Left ventricle myocardium inferior (tissue), 1 donor: ENCODE measurements around the gene CERT1. TPM values are rescaled to one million over a fixed set of nuclear protein-coding genes. Genes with fewer than 3 reads are reported as not detected.

ENCODE experiments used
- DNase-seq: peaks from one replicate; pipeline ENCODE4 v3.0.0-alpha.2; 2020
- H3K27ac ChIP-seq: fragments of 200-600 bp; replicated peaks from 2 replicates; pipeline ENCODE4 v1.8.0; 2021
- H3K27me3 ChIP-seq: fragments of 200-600 bp; 2 replicates; pipeline ENCODE4 v1.8.0; 2021; ENCODE audit warnings: low read depth
- H3K36me3 ChIP-seq: fragments of 200-600 bp; 2 replicates; pipeline ENCODE4 v1.8.0; 2021
- H3K4me1 ChIP-seq: fragments of 200-600 bp; 2 replicates; pipeline ENCODE4 v1.8.0; 2021
- H3K4me3 ChIP-seq: fragments of 200-600 bp; 2 replicates; pipeline ENCODE4 v1.8.0; 2021; ENCODE audit warnings: mild to moderate bottlenecking, moderate library complexity
- H3K9me3 ChIP-seq: fragments of 200-600 bp; replicated peaks from 2 replicates; pipeline ENCODE4 v1.8.0; 2021
- CTCF ChIP-seq: fragments of 200-600 bp; IDR thresholded peaks from 2 replicates; pipeline ENCODE4 v1.8.0; 2021; ENCODE audit warnings: antibody characterized with exemption, mild to moderate bottlenecking, borderline replicate concordance
- intact Hi-C: fragments of 100-400 bp; cut with micrococcal nuclease; formaldehyde crosslinking; loops from one replicate; pipeline ENCODE4 v1.11.0; 2022
- total RNA-seq: library from RNA; stranded (reverse); fragmentation: NEBNext Ultra II Directional; extraction: Animal tissue kit (Norgen Biotek cat#: 25700); gene quantifications from one replicate; pipeline ENCODE4 v1.2.1, GENCODE V29; 2021
- donor health status: DM: no; HTN: yes; CAD: no; lungs with severe emphysema.

Gene CERT1
- total RNA-seq, 1 donor from 2014 or later = 28.8 TPM

- no peak for TF ChIP-seq CTCF
- Histone ChIP-seq H3K9me3 (peaks cover 7% of the 10 kb centered on the region), H3K27ac (no peak overlapping the region), H3K4me1 (peaks cover 4% of the 10 kb centered on the region), H3K4me3 (no peak overlapping the region), H3K36me3 (peaks cover 46% of the 10 kb centered on the region), H3K27me3 (no peaks in the 10 kb centered on the region)
- intact Hi-C loops = no loop called here
- DNase-seq = no peak
These were observed 41.3 kb upstream of the CERT1 start for GRCh38 chr5:75552764-75553163.

GRCh38 chr5:75551471-75551870, 40.0 kb upstream of the CERT1 start:
- Histone ChIP-seq H3K4me3 (no peak overlapping the region), H3K36me3 (peaks cover 35% of the 10 kb centered on the region), H3K27me3 (no peaks in the 10 kb centered on the region), H3K27ac (no peak overlapping the region), H3K9me3 (no peaks in the 10 kb centered on the region), H3K4me1 (peaks cover 10% of the 10 kb centered on the region)
- no peak for TF ChIP-seq CTCF
- intact Hi-C loops = no loop called here
- DNase-seq = no peak

GRCh38 chr5:75550597-75550996, 39.2 kb upstream of the CERT1 start:
- H3K27me3 ChIP-seq = no peaks in the 10 kb centered on the region
- H3K27ac ChIP-seq = no peak overlapping the region
- intact Hi-C loops = no loop called here
- H3K9me3 ChIP-seq = no peaks in the 10 kb centered on the region
- DNase-seq = no peak
- no peak for TF ChIP-seq CTCF
- peaks cover 10% of the 10 kb centered on the region for H3K4me1 ChIP-seq
- peaks cover 31% of the 10 kb centered on the region for H3K36me3 ChIP-seq
- H3K4me3 ChIP-seq = no peak overlapping the region

- no peak for DNase-seq
- H3K4me1 ChIP-seq = peaks cover 19% of the 10 kb centered on the region
- H3K9me3 ChIP-seq = no peaks in the 10 kb centered on the region
- no peak overlapping the region for H3K4me3 ChIP-seq
- TF ChIP-seq CTCF = no peak
- no peaks in the 10 kb centered on the region for H3K27me3 ChIP-seq
- H3K36me3 ChIP-seq = peaks cover 7% of the 10 kb centered on the region
- no peak overlapping the region for H3K27ac ChIP-seq
- intact Hi-C loops = no loop called here
These were observed 36.4 kb upstream of the CERT1 start for GRCh38 chr5:75547812-75548211.

GRCh38 chr5:75546830-75547229, 35.4 kb upstream of the CERT1 start:
- Histone ChIP-seq H3K9me3 (no peaks in the 10 kb centered on the region), H3K27ac (no peak overlapping the region), H3K4me3 (no peak overlapping the region), H3K4me1 (peaks cover 19% of the 10 kb centered on the region), H3K27me3 (no peaks in the 10 kb centered on the region), H3K36me3 (no peaks in the 10 kb centered on the region)
- intact Hi-C loops = no loop called here
- TF ChIP-seq CTCF = no peak
- DNase-seq = no peak

- no peak for TF ChIP-seq CTCF
- no peak overlapping the region for H3K27ac ChIP-seq
- intact Hi-C loops = no loop called here
These were observed 33.7 kb upstream of the CERT1 start for GRCh38 chr5:75545131-75545530.

More at GRCh38 chr5:75545131-75545530, 33.7 kb upstream of the CERT1 start:
- no peak overlapping the region for H3K4me3 ChIP-seq
- no peaks in the 10 kb centered on the region for H3K9me3 ChIP-seq
- no peaks in the 10 kb centered on the region for H3K36me3 ChIP-seq
- no peaks in the 10 kb centered on the region for H3K27me3 ChIP-seq
- H3K4me1 ChIP-seq = peaks cover 19% of the 10 kb centered on the region
- no peak for DNase-seq
